ENCODE results near the gene C1orf56.

DNA sequence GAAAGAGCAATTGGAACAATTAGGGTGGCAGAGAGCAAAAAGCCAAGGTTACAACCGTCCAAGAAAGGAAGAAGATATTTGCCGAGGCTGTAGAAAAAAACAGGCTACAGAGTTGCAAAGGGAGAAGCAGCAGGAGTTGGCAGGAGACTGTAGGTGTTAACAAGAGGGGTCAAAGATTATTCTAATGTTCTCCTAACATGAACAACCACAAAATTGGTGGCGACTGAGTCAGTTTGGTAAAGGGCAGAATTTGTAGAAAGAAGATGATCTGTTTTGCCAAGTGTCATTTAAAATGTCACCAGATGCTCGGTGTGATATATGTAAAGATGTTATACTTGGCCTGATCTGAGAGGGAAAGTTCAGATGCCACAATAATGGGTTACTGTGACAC lies 39.7 kb upstream of the C1orf56 start:
- TF ChIP-seq, protein P1, sequence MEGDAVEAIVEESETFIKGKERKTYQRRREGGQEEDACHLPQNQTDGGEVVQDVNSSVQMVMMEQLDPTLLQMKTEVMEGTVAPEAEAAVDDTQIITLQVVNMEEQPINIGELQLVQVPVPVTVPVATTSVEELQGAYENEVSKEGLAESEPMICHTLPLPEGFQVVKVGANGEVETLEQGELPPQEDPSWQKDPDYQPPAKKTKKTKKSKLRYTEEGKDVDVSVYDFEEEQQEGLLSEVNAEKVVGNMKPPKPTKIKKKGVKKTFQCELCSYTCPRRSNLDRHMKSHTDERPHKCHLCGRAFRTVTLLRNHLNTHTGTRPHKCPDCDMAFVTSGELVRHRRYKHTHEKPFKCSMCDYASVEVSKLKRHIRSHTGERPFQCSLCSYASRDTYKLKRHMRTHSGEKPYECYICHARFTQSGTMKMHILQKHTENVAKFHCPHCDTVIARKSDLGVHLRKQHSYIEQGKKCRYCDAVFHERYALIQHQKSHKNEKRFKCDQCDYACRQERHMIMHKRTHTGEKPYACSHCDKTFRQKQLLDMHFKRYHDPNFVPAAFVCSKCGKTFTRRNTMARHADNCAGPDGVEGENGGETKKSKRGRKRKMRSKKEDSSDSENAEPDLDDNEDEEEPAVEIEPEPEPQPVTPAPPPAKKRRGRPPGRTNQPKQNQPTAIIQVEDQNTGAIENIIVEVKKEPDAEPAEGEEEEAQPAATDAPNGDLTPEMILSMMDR (IDR thresholded peaks at IDR 0.05): no peak
- TF ChIP-seq POLR2A (IDR thresholded peaks at IDR 0.05): no peak

All from Peyer's patch (tissue), 4 donors.